Heart left ventricle (tissue), 16 donors: ENCODE data around the gene EVI5L. TPM values are rescaled to one million over a fixed set of nuclear protein-coding genes. Genes with fewer than 3 reads are reported as not detected.

ENCODE experiments used
- ATAC-seq, 4 donors: fragments of 200-7000 bp; cut with Tn5 transposase; one replicate each; pipeline ENCODE4 v1.9.1; 2020 to 2022; ENCODE audit warnings: moderate library complexity in 4 of 4, mild to moderate bottlenecking in 3 of 4, moderate number of reproducible peaks in 1 of 4
- DNase-seq, 5 donors: peaks; one replicate each; pipeline ENCODE4 v3.0.0-alpha.2; 2020
- H3K27ac ChIP-seq, 12 donors: fragments of 200-600 bp; sonication (generic) in 4 of 12; one replicate each; pipeline versions ENCODE4 v1.5.0 to v1.8.0; 2016 to 2022; ENCODE audit warnings: mild to moderate bottlenecking in 2 of 12
- H3K27me3 ChIP-seq, 9 donors: fragments of 200-600 bp; sonication (generic) in 2 of 9; one replicate each; pipeline versions ENCODE4 v1.5.1 to v1.8.0; 2016 to 2022; ENCODE audit warnings: mild to moderate bottlenecking in 3 of 9
- H3K36me3 ChIP-seq, 9 donors: fragments of 200-600 bp; sonication (generic) in 2 of 9; one replicate each; pipeline versions ENCODE4 v1.5.0 to v1.8.0; 2018 to 2022; ENCODE audit warnings: mild to moderate bottlenecking in 2 of 9
- H3K4me1 ChIP-seq, 12 donors: fragments of 200-600 bp; sonication (generic) in 4 of 12; one replicate each; pipeline versions ENCODE4 v1.5.0 to v1.8.0; 2016 to 2022; ENCODE audit warnings: mild to moderate bottlenecking in 3 of 12
- H3K4me3 ChIP-seq, 12 donors: fragments of 200-600 bp; sonication (generic) in 4 of 12; one replicate each; pipeline versions ENCODE4 v1.5.0 to v1.8.0; 2017 to 2022; ENCODE audit warnings: mild to moderate bottlenecking in 9 of 12, moderate library complexity in 4 of 12
- H3K9me3 ChIP-seq, 12 donors: fragments of 200-600 bp; sonication (generic) in 4 of 12; one replicate each; pipeline versions ENCODE4 v1.5.0 to v1.8.0; 2016 to 2022; ENCODE audit warnings: mild to moderate bottlenecking in 1 of 12
- CTCF ChIP-seq, 12 donors: fragments of 200-600 bp; sonication (generic) in 4 of 12; IDR thresholded peaks; one replicate each; pipeline versions ENCODE4 v1.5.0 to v1.8.0; 2018 to 2022; ENCODE audit warnings: antibody characterized with exemption in 12 of 12, mild to moderate bottlenecking in 5 of 12
- POLR2A ChIP-seq, 2 donors: fragments of 450-650 bp; IDR thresholded peaks; one replicate each; pipeline ENCODE4 v1.6.1; 2017; ENCODE audit warnings: antibody characterized with exemption in 2 of 2, mild to moderate bottlenecking in 2 of 2, moderate library complexity in 2 of 2
- WGBS, 4 donors: extraction: QIAGEN DNeasy Blood & Tissue Kit in 2 of 4; methylation state at CpG; one replicate each; pipeline versions ENCODE4 v1.1.5 to v1.1.7; 2013 to 2018; 5-methylcytosine and 5-hydroxymethylcytosine counted together
- intact Hi-C, 10 donors: fragments of 100-400 bp; cut with DNase I; formaldehyde crosslinking; loops; one replicate each; pipeline versions ENCODE4 v1.11.1 to v1.14.2; 2022
- polyA plus RNA-seq, 2 donors: library from polyadenylated mRNA; stranded (reverse); fragments of 200-250 nt; gene quantifications; one replicate each; pipeline ENCODE4 v1.2.3, GENCODE V29; 2013
- total RNA-seq, 9 donors: library from RNA; depleted of rRNA in 2 of 9; stranded (reverse); fragments of >200 nt in 2 of 9; fragmentation: NEBNext Ultra II Directional in 3 of 9; extraction: Animal tissue kit (Norgen Biotek cat#: 25700) in 3 of 9; gene quantifications; one replicate each; pipeline versions ENCODE4 v1.1.0 to v1.2.4, GENCODE V29; 2016 to 2023
- donor health status: ischemic (EF 13 %, LVEDD 7.1; RV severe dilation, severe dysfunction).
- donor health status: healthy with polysubstance abuse.
- donor health status: DM: no; HTN: yes; CAD: no.
- donor health status: DM: no; HTN: no; CAD: no.
- donor health status: ischemic (EF 25% LVEDD 6.9; RV normal size, moderate dysfunction).
- donor health status: ischemic (EF 25% LVEDD 5.7; RV mildly dilated, moderate dysfunction).
- donor health status: healthy.
- donor health status: DM: yes; HTN: yes; CAD: no.
- donor health status: ischemic (EF 35%, LVEDD 5.7; RV mildly dilated, moderate dysfunction).
- donor health status: nonischemic (EF 11% LVEDD 7.7; RV severe dilation, severe dysfunction).
- donor health status: DM: yes; HTN: yes; CAD: no.
- donor health status: PGD.
- donor health status: ischemic (EF 29% LVEDD 5.4; RV normal size, mild dysfunction).
- donor health status: nonischemic (EF 23%, LVEDD 6.1; RV moderate dilation, normal function).

EVI5L gene
- total and polyA plus RNA-seq, 11 donors = 18.2 to 41.9 (median 22.1) TPM

GRCh38 chr19:7868326-7868670 lies 38.3 kb downstream of the EVI5L start:
- Histone ChIP-seq H3K9me3 (no peaks in the 10 kb centered on the region), H3K36me3 (peaks cover 0 to 9% (median 0%) of the 10 kb centered on the region in 9 donors), H3K4me3 (peak overlapping the region in 9 of 12 donors; percentile 33 to 58 (median 51)), H3K27me3 (peaks cover 7 to 57% (median 20%) of the 10 kb centered on the region in 9 donors), H3K27ac (no peak overlapping the region), H3K4me1 (peaks cover 4 to 42% (median 20%) of the 10 kb centered on the region in 12 donors)
- WGBS, 4 donors = 15 to 23% (median 20%) methylated on average over 21 of the region's 21 CpGs
- ATAC-seq = no peak
- intact Hi-C loops = loop anchor here in 1 of 10 donors (5.0 kb wide), 1 partner anchor 34 kb away; the partner anchor contains the start of gene MAP2K7
- TF ChIP-seq CTCF (IDR thresholded peaks at IDR 0.05) (no peak), POLR2A (IDR thresholded peaks at IDR 0.05) (no peak)
- DNase-seq = no peak

DNA sequence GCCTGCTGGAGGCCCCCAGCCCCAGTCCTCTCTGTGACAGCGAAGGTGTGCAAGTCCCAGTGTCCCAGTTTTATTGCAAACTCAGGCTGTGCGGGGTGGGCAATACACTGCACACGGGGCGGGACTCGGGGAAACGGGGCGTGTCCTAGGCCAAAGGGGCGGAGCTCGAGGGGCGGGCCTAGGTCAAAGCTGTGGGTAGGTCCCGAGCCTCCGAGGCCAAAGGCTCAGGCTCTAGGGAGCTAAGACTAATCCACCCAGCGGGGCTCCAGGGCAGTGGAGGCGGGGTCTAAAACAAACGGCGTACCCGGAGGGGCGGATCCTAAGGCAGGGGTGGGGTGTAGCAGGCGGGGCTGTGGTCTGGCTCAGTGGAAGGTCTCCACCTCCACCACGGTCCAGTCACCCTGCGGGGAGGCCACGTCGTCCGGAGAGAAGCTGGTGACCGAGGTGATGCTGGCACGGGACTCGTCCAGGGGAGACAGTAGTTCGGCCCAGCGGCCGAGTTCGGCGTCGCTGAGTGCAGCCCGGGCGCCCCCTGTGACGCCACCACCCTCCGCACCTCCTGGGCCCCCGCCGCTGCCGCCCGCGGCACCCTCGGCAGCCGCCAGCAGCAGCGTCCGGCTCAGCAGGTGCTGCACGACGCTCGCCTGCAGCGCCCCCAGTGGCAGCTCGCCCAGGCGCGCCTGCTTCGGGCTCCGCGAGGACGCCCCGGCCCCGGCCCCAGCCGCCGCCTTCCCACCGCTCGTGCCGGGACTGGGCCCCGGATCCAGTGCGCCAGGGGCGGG lies 38.8 kb downstream of the EVI5L start:
- peak in 3 of 4 donors; percentile 43 to 76 (median 60) for ATAC-seq
- Histone ChIP-seq H3K9me3 (no peaks in the 10 kb centered on the region), H3K4me1 (peaks cover 4 to 45% (median 21%) of the 10 kb centered on the region in 12 donors), H3K27ac (peak overlapping the region in 4 of 12 donors; percentile 24 to 55 (median 36)), H3K27me3 (peaks cover 8 to 58% (median 22%) of the 10 kb centered on the region in 9 donors), H3K36me3 (peaks cover 0 to 3% (median 0%) of the 10 kb centered on the region in 9 donors), H3K4me3 (peak overlapping the region; percentile 21 to 58 (median 48))
- 1 to 5% (median 2%) methylated on average over 30 to 67 of the region's 67 CpGs for WGBS, 4 donors
- peak; percentile 51 to 88 (median 80) for TF ChIP-seq CTCF (IDR thresholded peaks at IDR 0.05)
- TF ChIP-seq POLR2A (IDR thresholded peaks at IDR 0.05) = peak in 1 of 2 donors; percentile 12
- peak; percentile 51 to 82 (median 72) for DNase-seq
- intact Hi-C loops = loop anchor here in 1 of 10 donors (5.0 kb wide), 1 partner anchor 33 kb away; the partner anchor contains the start of gene MAP2K7

- Histone ChIP-seq H3K36me3 (no peaks in the 10 kb centered on the region), H3K9me3 (no peaks in the 10 kb centered on the region), H3K4me1 (peaks cover 4 to 51% (median 22%) of the 10 kb centered on the region in 12 donors), H3K27me3 (peaks cover 14 to 57% (median 26%) of the 10 kb centered on the region in 9 donors), H3K27ac (peak overlapping the region in 4 of 12 donors; percentile 24 to 55 (median 36)), H3K4me3 (peak overlapping the region; percentile 21 to 58 (median 48))
- DNase-seq = peak in 3 of 5 donors; percentile 50 to 85 (median 54)
- WGBS, 4 donors = 2% methylated on average over 10 to 47 of the region's 47 CpGs; no CpG with 5 or more reads in 1 of the 4 donors
- TF ChIP-seq CTCF (IDR thresholded peaks at IDR 0.05) (peak in 8 of 12 donors; percentile 2 to 49 (median 32)), POLR2A (IDR thresholded peaks at IDR 0.05) (no peak)
- intact Hi-C loops = loop anchor here in 1 of 10 donors (5.0 kb wide), 1 partner anchor 33 kb away; the partner anchor contains the start of gene MAP2K7
- peak in 2 of 4 donors; percentile 54 to 59 for ATAC-seq
These were observed 39.5 kb downstream of the EVI5L start for GRCh38 chr19:7869453-7869909.
